MCF 10A (cell line): Measurements from ENCODE around the gene PET117. TPM values are rescaled to one million over a fixed set of nuclear protein-coding genes. Genes with fewer than 3 reads are reported as not detected.
"Not testable (repeated sequence)": the region's sequence is repeated elsewhere in the genome, so short reads cannot be mapped to it uniquely, and the experiment has no call there.

Source experiments
- Bru-seq: library from RNA; stranded (reverse); fragments of 400-500 nt; gene quantifications from one replicate; lab custom pipeline; 2021; lab: Mats Ljungman, UMichigan
- BruChase-seq, 2 experiments: library from RNA; stranded (reverse); fragments of 400-500 nt; gene quantifications; one replicate each; lab custom pipeline; 2021; lab: Mats Ljungman, UMichigan
- BruUV-seq: library from RNA; stranded (reverse); fragments of 400-500 nt; replicated peaks from 2 replicates; lab custom pipeline; 2021; lab: Mats Ljungman, UMichigan
- CTCF ChIA-PET: fragments of 300-600 bp; sonication (Branson Sonifier 250); formaldehyde crosslinking; extraction: SDS; loops from one replicate; lab custom pipeline; 2021; ENCODE audit warnings: antibody characterized with exemption, inconsistent platforms; lab: Yijun Ruan, JAX
- POLR2A ChIA-PET: fragments of 300-600, 350-650 bp; sonication (Branson Sonifier 250); formaldehyde crosslinking; extraction: SDS; loops from one replicate; lab custom pipeline; 2020; ENCODE audit warnings: antibody characterized with exemption, inconsistent platforms; lab: Yijun Ruan, JAX
- DNase-seq: peaks from one replicate; pipeline ENCODE4 v3.0.0-alpha.2; 2018; ENCODE audit not compliant: unreplicated experiment
- H3K27ac Mint-ChIP-seq: one replicate; pipeline ENCODE4 v1.8.0; 2022; ENCODE audit warnings: mild to moderate bottlenecking, low read depth, mixed read lengths; ENCODE audit not compliant: unreplicated experiment
- H3K27me3 Mint-ChIP-seq: one replicate; pipeline ENCODE4 v1.8.0; 2022; ENCODE audit warnings: mixed read lengths; ENCODE audit not compliant: insufficient read depth, unreplicated experiment
- H3K36me3 Mint-ChIP-seq: one replicate; pipeline ENCODE4 v1.8.0; 2022; ENCODE audit warnings: mild to moderate bottlenecking, moderate library complexity, mixed read lengths; ENCODE audit not compliant: insufficient read depth, unreplicated experiment
- H3K4me1 Mint-ChIP-seq: one replicate; pipeline ENCODE4 v1.8.0; 2022; ENCODE audit warnings: mixed read lengths; ENCODE audit not compliant: insufficient read depth, unreplicated experiment
- H3K4me3 Mint-ChIP-seq: one replicate; pipeline ENCODE4 v1.8.0; 2022; ENCODE audit warnings: mild to moderate bottlenecking, moderate library complexity, mixed read lengths; ENCODE audit not compliant: unreplicated experiment
- H3K9me3 Mint-ChIP-seq: one replicate; pipeline ENCODE4 v1.8.0; 2022; ENCODE audit warnings: mixed read lengths; ENCODE audit not compliant: unreplicated experiment
- CTCF ChIP-seq: fragments of 200-600 bp; IDR thresholded peaks from one replicate; pipeline ENCODE4 v1.8.0; 2022; ENCODE audit warnings: antibody characterized with exemption, mild to moderate bottlenecking; ENCODE audit not compliant: unreplicated experiment
- intact Hi-C: fragments of 100-400 bp; cut with micrococcal nuclease; formaldehyde crosslinking; loops from 2 replicates; pipeline ENCODE4 v1.14.1; 2022
- long read RNA-seq: library from polyadenylated mRNA; stranded (forward); transcript quantifications from one replicate; pipeline ENCODE4 v2.0.0, GENCODE V29; 2022
- total RNA-seq: library from RNA; stranded (reverse); gene quantifications from 2 replicates; pipeline ENCODE4 v1.2.3, GENCODE V29; 2022

The PET117 gene
- total RNA-seq (11.9 and 14.8 TPM in 2 replicates), Bru-seq, nascent RNA (percentile 66 among the genes with signal in this experiment), BruChase-seq, experiment 1, labeled RNA remaining after a 6-hour chase (percentile 55 among the genes with signal in this experiment), BruChase-seq, experiment 2, labeled RNA remaining after a 2-hour chase (percentile 62 among the genes with signal in this experiment)
- long read RNA-seq, transcript PET117-201 (2 exons, 1,141 nt): major isoform, 21 of 21 reads
- long read RNA-seq, partial matches to known transcripts: 0 of 21 reads
- long read RNA-seq, other reads (novel, unspliced or antisense): 0 of 21 reads

- no peaks in the 10 kb centered on the region for H3K27me3 Mint-ChIP-seq
- TF ChIP-seq CTCF: no peak
- H3K36me3 Mint-ChIP-seq: peaks cover 15% of the 10 kb centered on the region
- no peaks in the 10 kb centered on the region for H3K9me3 Mint-ChIP-seq
- BruUV-seq: no TSS peak
- CTCF ChIA-PET: interaction anchor here (0.6 to 1.7 kb wide), 12 partner anchors 14 to 180 kb away, joined by 3 to 6 read pairs (median 3); partner anchors contain the start of gene ZNF133
- POLR2A ChIA-PET: interaction anchor here (0.7 to 3.8 kb wide), 29 partner anchors 13 to 584 kb away, joined by 3 to 34 read pairs (median 5); partner anchors contain the start of genes DZANK1, MGME1, OVOL2 and POLR3F
- intact Hi-C loops: loop anchor here (1.0 to 2.0 kb wide), 2 partner anchors 115 to 139 kb away; no protein-coding TSS in a partner anchor
- H3K4me3 Mint-ChIP-seq: peak within 1 kb of the TSS; percentile 81
- H3K27ac Mint-ChIP-seq: peak within 1 kb of the TSS; percentile 21
- peak; percentile 87 for DNase-seq
- H3K4me1 Mint-ChIP-seq: peaks cover 24% of the 10 kb centered on the region
Observed at GRCh38 chr20:18137412-18138265, at the start of gene PET117, which contains the start of gene KAT14. Gene PET117 (plus strand): TSS chr20:18137863. CDS start chr20:18137956, 93 bp downstream. Gene KAT14 (plus strand): TSS chr20:18137863. CDS start chr20:18142661, 4,798 bp downstream.

GRCh38 chr20:18088298-18088697, 49.4 kb upstream of the PET117 start:
- DNase-seq, H3K27me3 Mint-ChIP-seq, H3K36me3 Mint-ChIP-seq, H3K9me3 Mint-ChIP-seq, BruUV-seq, H3K27ac Mint-ChIP-seq, H3K4me3 Mint-ChIP-seq, intact Hi-C loops, H3K4me1 Mint-ChIP-seq: not testable (repeated sequence)
- CTCF ChIA-PET: interaction anchor here (0.5 kb wide), 1 partner anchor 97 kb away, joined by 6 read pairs; no protein-coding TSS in a partner anchor
- POLR2A ChIA-PET: interaction anchor here (0.7 to 1.1 kb wide), 2 partner anchors 10 to 503 kb away, joined by 3 to 4 read pairs; no protein-coding TSS in a partner anchor

- ChIA-PET POLR2A (interaction anchor here (0.7 to 1.1 kb wide), 2 partner anchors 10 to 26 kb away, joined by 3 read pairs; no protein-coding TSS in a partner anchor), CTCF (interaction anchor here (2.1 kb wide), 1 partner anchor 187 kb away, joined by 10 read pairs; no protein-coding TSS in a partner anchor)
- H3K4me3 Mint-ChIP-seq, BruUV-seq, intact Hi-C loops, H3K9me3 Mint-ChIP-seq, DNase-seq, H3K27me3 Mint-ChIP-seq, H3K4me1 Mint-ChIP-seq, H3K27ac Mint-ChIP-seq, H3K36me3 Mint-ChIP-seq: not testable (repeated sequence)
Observed at GRCh38 chr20:18088841-18089240, 48.8 kb upstream of the PET117 start.

GRCh38 chr20:18090044-18090443, 47.6 kb upstream of the PET117 start:
- H3K27ac Mint-ChIP-seq: no peak overlapping the region

More at GRCh38 chr20:18090044-18090443, 47.6 kb upstream of the PET117 start:
- POLR2A ChIA-PET: interaction anchor here (0.6 kb wide), 2 partner anchors 60 to 476 kb away, joined by 3 read pairs; no protein-coding TSS in a partner anchor
- no peaks in the 10 kb centered on the region for H3K36me3 Mint-ChIP-seq
- TF ChIP-seq CTCF: no peak
- H3K4me3 Mint-ChIP-seq: no peak overlapping the region
- BruUV-seq: no TSS peak
- intact Hi-C loops: loop anchor here (1.0 kb wide), 1 partner anchor 186 kb away; no protein-coding TSS in a partner anchor
- no peaks in the 10 kb centered on the region for H3K9me3 Mint-ChIP-seq
- H3K27me3 Mint-ChIP-seq: no peaks in the 10 kb centered on the region
- peaks cover 5% of the 10 kb centered on the region for H3K4me1 Mint-ChIP-seq
- DNase-seq: peak; percentile 5
- CTCF ChIA-PET: interaction anchor here (0.9 to 2.1 kb wide), 2 partner anchors 12 to 186 kb away, joined by 4 to 10 read pairs; no protein-coding TSS in a partner anchor
